AG09319 (cell line): ENCODE data around the gene ZNF681.
"Not testable (repeated sequence)": the region's sequence is repeated elsewhere in the genome, so short reads cannot be mapped to it uniquely, and the experiment has no call there.

Experiments
- DNase-seq: peaks from one replicate; pipeline ENCODE4 v3.0.0-alpha.2; 2010; ENCODE audit warnings: low read depth; ENCODE audit errors: extremely low read depth
- TF ChIP-seq, protein P1 (sequence below): IDR thresholded peaks from 2 replicates; pipeline ENCODE4 v1.5.1; 2011; ENCODE audit warnings: low read depth, mild to moderate bottlenecking, inconsistent platforms, low read length, moderate library complexity

Gene ZNF681

DNA sequence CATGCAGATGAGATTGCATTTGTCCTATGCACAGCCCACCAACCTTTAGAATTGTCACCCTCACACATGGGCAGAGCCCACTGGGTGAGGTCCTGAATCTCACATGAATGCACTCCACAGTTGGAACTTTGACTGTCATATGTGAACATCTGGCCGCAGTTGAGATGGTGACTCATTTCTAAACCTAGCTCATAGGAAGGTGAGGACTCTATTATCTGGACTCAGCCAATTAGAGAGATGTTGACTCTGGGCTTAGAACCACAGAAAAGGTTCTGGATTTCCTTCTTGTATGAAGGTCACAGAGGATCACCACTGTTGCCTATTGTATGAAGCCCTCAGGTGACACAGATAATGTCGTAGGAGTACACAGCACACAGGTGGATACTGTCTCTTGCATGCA lies 25.6 kb upstream of the ZNF681 start:
- no peak for DNase-seq
- TF ChIP-seq, protein P1, sequence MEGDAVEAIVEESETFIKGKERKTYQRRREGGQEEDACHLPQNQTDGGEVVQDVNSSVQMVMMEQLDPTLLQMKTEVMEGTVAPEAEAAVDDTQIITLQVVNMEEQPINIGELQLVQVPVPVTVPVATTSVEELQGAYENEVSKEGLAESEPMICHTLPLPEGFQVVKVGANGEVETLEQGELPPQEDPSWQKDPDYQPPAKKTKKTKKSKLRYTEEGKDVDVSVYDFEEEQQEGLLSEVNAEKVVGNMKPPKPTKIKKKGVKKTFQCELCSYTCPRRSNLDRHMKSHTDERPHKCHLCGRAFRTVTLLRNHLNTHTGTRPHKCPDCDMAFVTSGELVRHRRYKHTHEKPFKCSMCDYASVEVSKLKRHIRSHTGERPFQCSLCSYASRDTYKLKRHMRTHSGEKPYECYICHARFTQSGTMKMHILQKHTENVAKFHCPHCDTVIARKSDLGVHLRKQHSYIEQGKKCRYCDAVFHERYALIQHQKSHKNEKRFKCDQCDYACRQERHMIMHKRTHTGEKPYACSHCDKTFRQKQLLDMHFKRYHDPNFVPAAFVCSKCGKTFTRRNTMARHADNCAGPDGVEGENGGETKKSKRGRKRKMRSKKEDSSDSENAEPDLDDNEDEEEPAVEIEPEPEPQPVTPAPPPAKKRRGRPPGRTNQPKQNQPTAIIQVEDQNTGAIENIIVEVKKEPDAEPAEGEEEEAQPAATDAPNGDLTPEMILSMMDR: no peak

DNA sequence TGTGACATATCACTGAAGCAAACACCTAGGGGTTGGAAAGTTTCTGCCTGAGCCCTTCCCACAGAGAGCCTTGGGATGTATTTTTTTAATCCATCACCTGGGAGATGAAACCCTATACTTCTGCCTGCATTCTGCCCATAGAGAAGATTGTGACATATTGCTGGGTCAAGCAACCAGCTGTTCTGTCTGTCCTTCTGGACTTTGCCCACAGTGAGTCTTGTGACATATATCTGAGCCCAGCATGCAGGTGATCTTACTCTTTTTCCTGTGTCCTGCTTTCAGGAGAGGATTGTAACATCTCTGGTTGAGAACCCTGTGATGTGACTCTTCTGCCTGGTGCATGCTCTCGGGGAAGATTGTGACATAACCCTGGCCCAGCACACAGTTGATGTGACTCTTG lies 24.9 kb upstream of the ZNF681 start:
- TF ChIP-seq, protein P1: no peak
- no peak for DNase-seq

DNA sequence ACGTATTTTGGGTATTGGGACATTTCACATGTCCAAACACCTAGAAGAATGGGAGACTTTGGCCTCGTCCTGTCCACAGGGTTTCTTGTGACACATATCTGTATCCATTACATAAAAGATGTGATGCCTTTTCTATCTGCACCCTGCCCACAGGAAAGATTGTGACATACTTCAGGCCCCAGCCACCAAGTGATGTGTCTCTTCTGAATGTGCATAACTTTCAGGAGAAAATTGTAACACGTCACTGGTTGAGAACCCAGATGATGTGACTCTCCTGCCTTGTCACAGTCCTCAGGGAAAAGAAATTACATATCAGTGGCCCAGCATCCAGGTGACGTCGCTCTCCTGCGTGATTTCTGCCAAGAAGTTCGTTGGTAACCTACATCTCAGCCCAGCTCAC lies 21.0 kb upstream of the ZNF681 start:
- no peak for DNase-seq
- TF ChIP-seq, protein P1: no peak

DNA sequence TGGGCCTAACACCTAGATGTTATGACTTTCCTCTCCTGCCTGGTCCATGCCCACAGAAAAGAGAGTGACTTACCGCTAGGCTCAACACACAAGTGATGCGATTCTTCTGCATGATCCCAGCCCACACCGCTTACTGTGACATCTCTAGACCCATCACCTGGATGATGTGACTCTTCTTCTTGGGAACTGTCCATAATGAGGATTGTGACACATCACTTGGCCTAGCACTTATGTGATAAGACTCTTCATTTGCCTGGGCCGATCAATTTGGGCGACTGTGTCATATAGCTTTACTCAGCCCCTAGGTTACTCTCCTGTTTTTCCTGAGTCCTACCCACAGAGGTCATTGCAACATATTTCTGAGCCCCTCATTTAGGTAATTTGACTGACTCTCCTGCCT lies 19.9 kb upstream of the ZNF681 start:
- TF ChIP-seq, protein P1: no peak
- DNase-seq: no peak

DNA sequence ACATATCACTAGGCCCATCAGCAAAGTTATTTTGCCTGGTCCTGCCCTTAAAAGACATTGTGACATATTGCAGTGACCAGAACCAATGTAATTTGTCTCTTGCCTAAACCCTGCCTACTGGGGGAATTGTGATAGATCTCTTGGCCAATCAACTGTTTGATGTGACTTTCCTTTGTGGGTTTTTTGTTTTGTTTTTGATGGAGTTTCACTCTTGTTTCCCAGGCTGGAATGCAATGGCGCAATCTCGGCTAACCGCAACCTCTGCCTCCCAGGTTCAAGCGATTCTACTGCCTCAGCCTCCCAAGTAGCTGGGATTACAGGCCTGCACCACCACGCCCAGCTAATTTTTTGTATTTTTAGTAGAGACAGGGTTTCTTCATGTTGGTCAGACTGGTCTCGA lies 19.3 kb upstream of the ZNF681 start:
- DNase-seq: not testable (repeated sequence)

DNA sequence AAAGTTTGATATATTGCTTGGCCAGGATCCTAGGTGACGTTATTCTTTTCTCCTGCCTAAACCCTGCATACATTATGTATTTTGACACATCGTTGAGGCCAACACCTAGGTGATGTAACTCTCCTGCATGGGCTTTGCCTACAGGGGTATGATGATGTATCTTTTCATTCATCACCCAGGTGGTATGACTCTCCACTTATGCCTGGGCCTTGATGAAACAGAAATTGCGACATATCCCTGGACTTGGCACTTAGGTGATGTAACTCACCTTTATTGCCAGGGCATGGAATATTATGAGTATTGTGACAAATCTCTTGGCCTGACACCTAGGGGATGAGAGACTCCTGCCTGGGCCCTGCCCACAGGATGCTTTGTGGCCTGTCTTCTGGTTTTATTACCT lies 18.5 kb upstream of the ZNF681 start:
- TF ChIP-seq, protein P1: no peak
- DNase-seq: no peak

DNA sequence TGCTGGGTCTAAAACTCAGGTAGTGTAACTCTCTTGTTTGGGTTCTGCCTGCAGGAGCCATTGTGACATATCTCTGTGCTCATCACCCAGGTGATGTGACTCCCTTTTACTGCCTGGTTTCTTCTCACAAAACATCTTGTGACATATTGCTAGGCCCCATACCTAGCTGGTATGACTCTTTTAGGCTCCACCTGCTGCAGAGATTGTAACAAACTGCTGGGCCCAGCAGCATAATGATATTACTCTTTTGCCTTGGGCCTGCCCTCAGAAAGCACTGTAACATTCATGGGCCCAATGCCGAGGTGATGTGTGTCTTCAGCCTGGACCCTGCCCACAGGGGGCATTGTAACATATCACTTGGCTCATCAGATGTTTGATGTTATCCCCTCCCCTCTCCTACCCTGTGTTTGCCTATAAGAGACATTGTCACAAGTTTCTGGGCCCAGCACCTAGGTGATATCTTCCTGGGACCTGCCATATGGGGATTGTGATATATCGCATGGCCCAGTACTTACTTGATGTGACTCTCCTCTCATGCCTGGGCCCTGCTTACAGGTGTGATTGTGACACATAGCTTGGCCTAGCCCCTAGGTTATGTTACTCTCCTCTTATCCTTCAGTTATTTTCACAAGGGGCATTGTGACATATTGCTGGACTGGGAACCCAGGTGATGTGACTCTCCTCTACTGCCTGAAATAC lies 18.0 kb upstream of the ZNF681 start:
- TF ChIP-seq, protein P1: no peak
- DNase-seq: no peak

DNA sequence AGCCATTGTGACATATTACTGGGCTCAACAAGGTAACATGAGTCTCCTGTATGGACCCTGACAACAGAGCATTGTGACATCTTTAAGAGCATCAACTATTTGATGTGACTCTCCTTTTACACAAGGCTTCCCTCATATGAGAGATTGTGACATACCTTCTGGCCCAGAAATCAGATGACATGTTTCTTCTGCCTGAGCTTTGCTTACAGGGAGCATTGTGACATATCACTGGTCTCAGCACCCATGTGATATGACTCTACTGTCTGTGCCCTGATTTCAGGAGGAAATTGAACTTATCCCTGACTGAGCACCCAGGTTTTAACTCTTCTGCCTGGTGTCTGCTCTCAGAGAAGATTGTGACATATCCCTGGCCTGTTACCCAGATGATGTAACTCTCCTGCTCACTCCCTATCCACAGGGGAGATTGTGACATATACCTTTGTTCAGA lies 15.9 kb upstream of the ZNF681 start:
- no peak for DNase-seq
- TF ChIP-seq, protein P1: no peak
